Astrocyte (in vitro differentiated cells and primary cell): ENCODE data around the gene HACD1. TPM values are rescaled to one million over a fixed set of nuclear protein-coding genes. Genes with fewer than 3 reads are reported as not detected.
"Not testable (repeated sequence)": the region's sequence is repeated elsewhere in the genome, so short reads cannot be mapped to it uniquely, and the experiment has no call there.

Experiments
- DNase-seq: peaks from one replicate; pipeline ENCODE4 v3.0.0-alpha.2; 2010; ENCODE audit warnings: low read depth
- FAIRE-seq: peaks from 2 replicates; lab custom pipeline; 2011; peaks lifted over from hg19 to GRCh38; lab: Jason Lieb, UNC
- H2AFZ ChIP-seq: 2 replicates; pipeline ENCODE4 v1.6.0; 2012; ENCODE audit warnings: low read depth, low read length, inconsistent platforms
- H3K27ac ChIP-seq: 2 replicates; pipeline ENCODE4 v1.5.1; 2011; ENCODE audit warnings: low read depth, low read length, inconsistent platforms
- H3K27me3 ChIP-seq: 2 replicates; pipeline ENCODE4 v1.6.0; 2011; ENCODE audit warnings: low read length, inconsistent platforms; ENCODE audit not compliant: insufficient read depth
- H3K36me3 ChIP-seq: 2 replicates; pipeline ENCODE4 v1.5.1; 2011; ENCODE audit warnings: low read length, inconsistent platforms; ENCODE audit not compliant: insufficient read depth
- H3K4me1 ChIP-seq: 2 replicates; pipeline ENCODE4 v1.5.1; 2011; ENCODE audit warnings: low read length, inconsistent platforms; ENCODE audit not compliant: insufficient read depth
- H3K4me2 ChIP-seq: 2 replicates; pipeline ENCODE4 v1.6.0; 2012; ENCODE audit warnings: low read length, inconsistent platforms
- H3K4me3 ChIP-seq: 2 replicates; pipeline ENCODE4 v1.5.1; 2011; ENCODE audit warnings: low read depth, mild to moderate bottlenecking, low read length, inconsistent platforms; ENCODE audit not compliant: insufficient read depth
- H3K79me2 ChIP-seq: 2 replicates; pipeline ENCODE4 v1.6.0; 2012; ENCODE audit warnings: mild to moderate bottlenecking, low read length, inconsistent platforms; ENCODE audit not compliant: insufficient read depth
- H3K9ac ChIP-seq: 2 replicates; pipeline ENCODE4 v1.6.0; 2012; ENCODE audit warnings: mild to moderate bottlenecking, low read length, inconsistent platforms
- H3K9me3 ChIP-seq: 2 replicates; pipeline ENCODE4 v1.5.1; 2012; ENCODE audit warnings: low read depth, mild to moderate bottlenecking, low read length, inconsistent platforms; ENCODE audit not compliant: insufficient read depth
- H4K20me1 ChIP-seq: 2 replicates; pipeline ENCODE4 v1.6.0; 2012; ENCODE audit warnings: low read length, inconsistent platforms; ENCODE audit not compliant: insufficient read depth
- H3K27ac Mint-ChIP-seq: one replicate; pipeline ENCODE4 v1.8.0; 2021; ENCODE audit warnings: mild to moderate bottlenecking, mixed read lengths; ENCODE audit not compliant: unreplicated experiment
- H3K27me3 Mint-ChIP-seq: one replicate; pipeline ENCODE4 v1.8.0; 2021; ENCODE audit warnings: low read depth, mixed read lengths; ENCODE audit not compliant: unreplicated experiment
- H3K36me3 Mint-ChIP-seq: one replicate; pipeline ENCODE4 v1.8.0; 2021; ENCODE audit warnings: low read depth, mixed read lengths; ENCODE audit not compliant: unreplicated experiment
- H3K4me1 Mint-ChIP-seq: one replicate; pipeline ENCODE4 v1.8.0; 2021; ENCODE audit warnings: low read depth, mixed read lengths; ENCODE audit not compliant: unreplicated experiment
- H3K4me3 Mint-ChIP-seq: one replicate; pipeline ENCODE4 v1.8.0; 2021; ENCODE audit warnings: mild to moderate bottlenecking, moderate library complexity, mixed read lengths; ENCODE audit not compliant: unreplicated experiment
- H3K9me3 Mint-ChIP-seq: one replicate; pipeline ENCODE4 v1.8.0; 2021; ENCODE audit warnings: mild to moderate bottlenecking, mixed read lengths; ENCODE audit not compliant: unreplicated experiment
- EZH2 ChIP-seq: IDR thresholded peaks from 2 replicates; pipeline ENCODE4 v1.6.1; 2012; ENCODE audit warnings: mild to moderate bottlenecking, low read length, inconsistent platforms; ENCODE audit not compliant: insufficient read depth
- total RNA-seq: library from RNA; stranded (reverse); gene quantifications from 2 replicates; pipeline ENCODE4 v1.2.1, GENCODE V29; 2021
- TF ChIP-seq, protein P1 (sequence below): IDR thresholded peaks from 2 replicates; pipeline ENCODE4 v1.5.1; 2011; ENCODE audit warnings: low read depth, mild to moderate bottlenecking, inconsistent platforms, low read length, moderate library complexity; ENCODE audit not compliant: insufficient read depth

The HACD1 gene
- total RNA-seq, 1 donor from 2014 or later = 87.7 TPM

- H3K9me3 ChIP-seq = no peaks in the 10 kb centered on the region
- Mint-ChIP-seq H3K36me3 (peaks cover 5% of the 10 kb centered on the region), H3K9me3 (no peaks in the 10 kb centered on the region), H3K27me3 (no peaks in the 10 kb centered on the region), H3K27ac (no peak overlapping the region), H3K4me1 (peaks cover 11% of the 10 kb centered on the region), H3K4me3 (no peak overlapping the region)
- H3K4me1 ChIP-seq = no peaks in the 10 kb centered on the region
- no peaks in the 10 kb centered on the region for H3K27me3 ChIP-seq
- no peaks in the 10 kb centered on the region for H4K20me1 ChIP-seq
- FAIRE-seq (no peak), DNase-seq (no peak)
- H3K9ac ChIP-seq = no peak overlapping the region
- TF ChIP-seq, protein P1, sequence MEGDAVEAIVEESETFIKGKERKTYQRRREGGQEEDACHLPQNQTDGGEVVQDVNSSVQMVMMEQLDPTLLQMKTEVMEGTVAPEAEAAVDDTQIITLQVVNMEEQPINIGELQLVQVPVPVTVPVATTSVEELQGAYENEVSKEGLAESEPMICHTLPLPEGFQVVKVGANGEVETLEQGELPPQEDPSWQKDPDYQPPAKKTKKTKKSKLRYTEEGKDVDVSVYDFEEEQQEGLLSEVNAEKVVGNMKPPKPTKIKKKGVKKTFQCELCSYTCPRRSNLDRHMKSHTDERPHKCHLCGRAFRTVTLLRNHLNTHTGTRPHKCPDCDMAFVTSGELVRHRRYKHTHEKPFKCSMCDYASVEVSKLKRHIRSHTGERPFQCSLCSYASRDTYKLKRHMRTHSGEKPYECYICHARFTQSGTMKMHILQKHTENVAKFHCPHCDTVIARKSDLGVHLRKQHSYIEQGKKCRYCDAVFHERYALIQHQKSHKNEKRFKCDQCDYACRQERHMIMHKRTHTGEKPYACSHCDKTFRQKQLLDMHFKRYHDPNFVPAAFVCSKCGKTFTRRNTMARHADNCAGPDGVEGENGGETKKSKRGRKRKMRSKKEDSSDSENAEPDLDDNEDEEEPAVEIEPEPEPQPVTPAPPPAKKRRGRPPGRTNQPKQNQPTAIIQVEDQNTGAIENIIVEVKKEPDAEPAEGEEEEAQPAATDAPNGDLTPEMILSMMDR = no peak
- TF ChIP-seq EZH2 = no peak
- H3K36me3 ChIP-seq = peaks cover 4% of the 10 kb centered on the region
- no peak overlapping the region for H3K4me3 ChIP-seq
- no peak overlapping the region for H3K4me2 ChIP-seq
- no peaks in the 10 kb centered on the region for H3K79me2 ChIP-seq
- no peak overlapping the region for H2AFZ ChIP-seq
- H3K27ac ChIP-seq = no peak overlapping the region
Observed at GRCh38 chr10:17590969-17591645, 26.1 kb downstream of the HACD1 start.

DNA sequence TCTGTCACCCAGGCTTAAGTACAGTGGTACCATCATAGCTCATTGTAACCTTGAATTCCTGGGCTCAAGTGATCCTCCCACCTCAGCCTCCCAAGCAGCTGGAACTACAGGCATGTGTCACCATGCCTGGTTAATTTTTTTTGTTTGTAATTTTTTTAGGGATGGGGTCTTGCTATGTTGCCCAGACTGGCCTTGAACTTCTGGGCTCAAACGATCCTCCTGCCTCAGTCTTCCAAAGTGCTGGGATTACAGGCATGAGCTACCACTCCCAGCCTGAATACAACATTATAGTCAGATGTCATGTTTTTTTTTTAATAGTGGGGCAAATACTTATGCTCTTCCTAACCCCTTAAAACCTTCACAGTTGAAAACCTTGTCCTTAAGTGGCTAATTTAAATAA, 27.9 kb downstream of the HACD1 start:
- not testable (repeated sequence) for H3K4me1 ChIP-seq, H3K36me3 ChIP-seq, H2AFZ ChIP-seq, H3K27me3 Mint-ChIP-seq, H3K79me2 ChIP-seq, H3K27ac ChIP-seq, FAIRE-seq, H3K9me3 Mint-ChIP-seq, DNase-seq, H3K27ac Mint-ChIP-seq, H3K4me3 Mint-ChIP-seq, H3K4me3 ChIP-seq, H3K4me2 ChIP-seq, H3K27me3 ChIP-seq, H3K9ac ChIP-seq, H3K9me3 ChIP-seq, H3K36me3 Mint-ChIP-seq, H4K20me1 ChIP-seq
- H3K4me1 Mint-ChIP-seq = peaks cover 11% of the 10 kb centered on the region

DNA sequence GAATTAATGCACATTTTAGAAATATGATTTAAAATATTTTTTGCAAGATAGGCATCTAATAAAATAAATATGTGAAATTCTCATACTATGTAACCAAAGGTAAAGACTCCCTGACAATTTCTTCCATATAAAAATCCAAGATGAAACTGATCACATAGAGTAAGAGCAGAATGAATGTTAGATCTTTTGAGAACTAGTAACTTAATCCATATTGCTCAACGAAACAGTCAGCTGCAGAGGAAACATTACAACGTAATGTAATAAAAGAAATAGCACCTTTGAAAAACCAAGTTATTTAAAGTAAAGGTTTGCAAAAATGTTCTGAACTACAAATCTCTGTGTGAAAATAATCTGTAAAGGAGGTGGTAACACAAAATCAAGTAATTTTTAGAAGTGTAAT, 28.8 kb downstream of the HACD1 start:
- H2AFZ ChIP-seq = no peak overlapping the region
- no peaks in the 10 kb centered on the region for H3K27me3 ChIP-seq
- H3K9me3 ChIP-seq = no peaks in the 10 kb centered on the region
- peaks cover 2% of the 10 kb centered on the region for H3K36me3 Mint-ChIP-seq
- H4K20me1 ChIP-seq = no peaks in the 10 kb centered on the region
- DNase-seq (no peak), FAIRE-seq (no peak)
- TF ChIP-seq, protein P1 = no peak
- TF ChIP-seq EZH2 = no peak
- peaks cover 11% of the 10 kb centered on the region for H3K4me1 Mint-ChIP-seq
- no peak overlapping the region for H3K4me3 Mint-ChIP-seq
- H3K79me2 ChIP-seq = no peaks in the 10 kb centered on the region
- no peak overlapping the region for H3K4me3 ChIP-seq
- no peak overlapping the region for H3K4me2 ChIP-seq
- peaks cover 4% of the 10 kb centered on the region for H3K36me3 ChIP-seq
- no peak overlapping the region for H3K27ac ChIP-seq
- H3K27me3 Mint-ChIP-seq = no peaks in the 10 kb centered on the region
- H3K9me3 Mint-ChIP-seq = no peaks in the 10 kb centered on the region
- H3K4me1 ChIP-seq = no peaks in the 10 kb centered on the region
- no peak overlapping the region for H3K9ac ChIP-seq
- no peak overlapping the region for H3K27ac Mint-ChIP-seq

DNA sequence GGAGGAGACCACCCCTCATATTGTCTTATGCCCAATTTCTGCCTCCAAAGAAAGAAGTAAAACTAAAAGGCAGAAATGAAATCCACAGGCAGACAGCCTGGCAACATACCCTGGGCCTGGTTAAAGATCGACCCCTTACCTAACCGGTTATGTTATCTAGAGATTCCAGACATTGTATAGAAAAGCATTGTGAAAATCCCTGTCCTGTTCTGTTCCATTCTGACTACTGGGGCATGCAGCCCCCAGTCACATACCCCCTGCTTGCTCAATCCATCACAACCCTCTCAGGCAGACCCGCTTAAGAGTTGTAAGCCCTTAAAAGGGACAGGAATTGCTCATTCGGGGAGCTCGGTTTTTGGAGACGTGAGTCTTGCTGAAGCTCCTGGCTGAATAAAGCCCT, 29.9 kb downstream of the HACD1 start:
- FAIRE-seq, H3K4me1 ChIP-seq, DNase-seq, H3K4me3 ChIP-seq, H3K27me3 ChIP-seq, H3K9me3 Mint-ChIP-seq, H4K20me1 ChIP-seq, H3K27ac ChIP-seq, H3K27me3 Mint-ChIP-seq, H2AFZ ChIP-seq, H3K9ac ChIP-seq, H3K4me3 Mint-ChIP-seq, H3K27ac Mint-ChIP-seq, H3K79me2 ChIP-seq, H3K4me2 ChIP-seq, H3K36me3 Mint-ChIP-seq, H3K9me3 ChIP-seq, H3K36me3 ChIP-seq: not testable (repeated sequence)
- H3K4me1 Mint-ChIP-seq = peaks cover 11% of the 10 kb centered on the region
